Activated CD4-positive, alpha-beta T cell treated with anti-CD3 and anti-CD28 coated beads, Interleukin-2, amount 50 U/mL, for 48 hours (primary cell): ENCODE results near the gene GPR146.

Experiments
- DNase-seq, 2 experiments: peaks; one replicate each; pipeline ENCODE4 v3.0.0-alpha.2; 2020

Gene GPR146

GRCh38 chr7:1045069-1046063 is 1.0 kb downstream of the GPR146 start:
- DNase-seq: no peak

GRCh38 chr7:1046722-1047679 is 2.7 kb downstream of the GPR146 start:
- no peak for DNase-seq

GRCh38 chr7:1049006-1049741 is 4.8 kb downstream of the GPR146 start:
- no peak for DNase-seq

GRCh38 chr7:1049801-1050200 is 5.5 kb downstream of the GPR146 start:
- DNase-seq: no peak

- DNase-seq: no peak
Observed at GRCh38 chr7:1050254-1050906, 6.0 kb downstream of the GPR146 start.

GRCh38 chr7:1050956-1051690 is 6.8 kb downstream of the GPR146 start:
- DNase-seq: no peak

- no peak for DNase-seq
Observed at GRCh38 chr7:1052031-1052818, 7.9 kb downstream of the GPR146 start.

- DNase-seq: no peak
Observed at GRCh38 chr7:1053002-1053411, 8.7 kb downstream of the GPR146 start.

- DNase-seq: no peak
Observed at GRCh38 chr7:1053816-1054370, 9.5 kb downstream of the GPR146 start.

- DNase-seq: no peak
Observed at GRCh38 chr7:1054438-1054837, 10.1 kb downstream of the GPR146 start.

GRCh38 chr7:1054861-1055450 is 10.6 kb downstream of the GPR146 start:
- DNase-seq: peak; percentile 40 to 42

GRCh38 chr7:1055491-1055955 is 11.2 kb downstream of the GPR146 start:
- no peak for DNase-seq

GRCh38 chr7:1055956-1056784 is 11.8 kb downstream of the GPR146 start:
- DNase-seq: no peak

GRCh38 chr7:1056785-1057410 is 12.6 kb downstream of the GPR146 start:
- no peak for DNase-seq

GRCh38 chr7:1057416-1058291 is 13.3 kb downstream of the GPR146 start:
- no peak for DNase-seq

GRCh38 chr7:1058311-1058710 is 14.0 kb downstream of the GPR146 start:
- DNase-seq: no peak

GRCh38 chr7:1058821-1059199 is 14.5 kb downstream of the GPR146 start:
- DNase-seq: no peak
